Hepatocyte (in vitro differentiated cells): ENCODE results near the gene CIZ1. TPM values are rescaled to one million over a fixed set of nuclear protein-coding genes. Genes with fewer than 3 reads are reported as not detected.
A peak's percentile ranks its signal among the peaks of the same experiment; 100 is the strongest.

Source experiments
- DNase-seq: peaks from one replicate; pipeline ENCODE4 v3.0.0-alpha.2; 2016; ENCODE audit warnings: low spot score
- H2AFZ ChIP-seq: fragments of 200-600 bp; sonication (generic); 2 replicates; pipeline ENCODE4 v1.6.0; 2016; ENCODE audit warnings: antibody characterized with exemption, mild to moderate bottlenecking
- H3K27ac ChIP-seq: fragments of 200-600 bp; sonication (generic); 2 replicates; pipeline ENCODE4 v1.5.1; 2016; ENCODE audit warnings: mild to moderate bottlenecking
- H3K27me3 ChIP-seq: fragments of 200-600 bp; sonication (generic); 2 replicates; pipeline ENCODE4 v1.6.1; 2016
- H3K36me3 ChIP-seq: fragments of 200-600 bp; sonication (generic); replicated peaks from 2 replicates; pipeline ENCODE4 v1.5.1; 2016; ENCODE audit warnings: low read depth; ENCODE audit not compliant: insufficient read depth
- H3K4me1 ChIP-seq: fragments of 200-600 bp; sonication (generic); 2 replicates; pipeline ENCODE4 v1.5.1; 2016; ENCODE audit warnings: mild to moderate bottlenecking, moderate library complexity; ENCODE audit not compliant: insufficient read depth
- H3K4me2 ChIP-seq: fragments of 200-600 bp; sonication (generic); 2 replicates; pipeline ENCODE4 v1.6.0; 2016
- H3K4me3 ChIP-seq: fragments of 200-600 bp; sonication (generic); 2 replicates; pipeline ENCODE4 v1.5.1; 2016; ENCODE audit warnings: mild to moderate bottlenecking
- H3K79me2 ChIP-seq: fragments of 200-600 bp; sonication (generic); 2 replicates; pipeline ENCODE4 v1.6.0; 2017; ENCODE audit warnings: mild to moderate bottlenecking
- H3K9me2 ChIP-seq: fragments of 200-600 bp; sonication (generic); replicated peaks from 2 replicates; pipeline ENCODE4 v1.6.0; 2017; ENCODE audit warnings: mild to moderate bottlenecking; ENCODE audit not compliant: insufficient read depth
- H3K9me3 ChIP-seq: fragments of 200-600 bp; sonication (generic); 2 replicates; pipeline ENCODE4 v1.5.1; 2016; ENCODE audit warnings: low read depth, mild to moderate bottlenecking
- H4K20me1 ChIP-seq: fragments of 200-600 bp; sonication (generic); 2 replicates; pipeline ENCODE4 v1.6.0; 2016; ENCODE audit warnings: mild to moderate bottlenecking; ENCODE audit not compliant: insufficient read depth, poor library complexity, severe bottlenecking
- CTCF ChIP-seq: fragments of 200-600 bp; sonication (generic); IDR thresholded peaks from 2 replicates; pipeline ENCODE4 v1.5.1; 2016; ENCODE audit warnings: antibody characterized with exemption, mild to moderate bottlenecking; ENCODE audit not compliant: poor library complexity
- EZH2 ChIP-seq: fragments of 200-600 bp; sonication (generic); IDR thresholded peaks from 2 replicates; pipeline ENCODE4 v1.6.1; 2016; ENCODE audit warnings: antibody characterized with exemption, mild to moderate bottlenecking, borderline replicate concordance
- EZH2phosphoT487 ChIP-seq: fragments of 200-600 bp; sonication (generic); IDR thresholded peaks from one replicate; pipeline ENCODE4 v1.6.1; 2018; ENCODE audit warnings: antibody characterized with exemption, mild to moderate bottlenecking, low read depth, moderate library complexity; ENCODE audit not compliant: unreplicated experiment, severe bottlenecking
- WGBS: methylation state at CpG from one replicate; pipeline ENCODE4 v1.1.6; 2016; ENCODE audit warnings: low lambda C conversion rate; ENCODE audit errors: missing lambda C conversion rate; 5-methylcytosine and 5-hydroxymethylcytosine counted together
- polyA plus RNA-seq: library from polyadenylated mRNA; unstranded; fragments of >200 nt; fragmentation: Nextera tagmentation; extraction: Ambion mirVana; gene quantifications from 2 replicates; pipeline ENCODE4 v1.2.1, GENCODE V29; 2016
- total RNA-seq: library from RNA; depleted of rRNA; stranded (reverse); fragments of >200 nt; gene quantifications from 2 replicates; pipeline ENCODE4 v1.2.3, GENCODE V29; 2014

The CIZ1 gene
- total and polyA plus RNA-seq, 2 experiments from 2014 or later, result 31.0 to 85.6 TPM

GRCh38 chr9:128219831-128220230, 28.5 kb upstream of the CIZ1 start:
- Histone ChIP-seq H3K27ac (no peak overlapping the region), H3K4me3 (no peak overlapping the region), H3K79me2 (no peaks in the 10 kb centered on the region), H4K20me1 (no peaks in the 10 kb centered on the region), H2AFZ (no peak overlapping the region), H3K4me2 (no peak overlapping the region), H3K9me3 (no peaks in the 10 kb centered on the region), H3K4me1 (peaks cover 10% of the 10 kb centered on the region), H3K36me3 (no peaks in the 10 kb centered on the region), H3K9me2 (no peaks in the 10 kb centered on the region), H3K27me3 (no peaks in the 10 kb centered on the region)
- no peak for DNase-seq
- TF ChIP-seq EZH2, result no peak
- no peak for TF ChIP-seq CTCF
- TF ChIP-seq EZH2phosphoT487, result no peak
- WGBS, result 97% methylated on average over 3 of the region's 9 CpGs

GRCh38 chr9:128218518-128219389, 27.4 kb upstream of the CIZ1 start:
- H3K79me2 ChIP-seq, result no peaks in the 10 kb centered on the region
- no peaks in the 10 kb centered on the region for H4K20me1 ChIP-seq
- peak overlapping the region; percentile 69 for H3K4me2 ChIP-seq
- H3K9me2 ChIP-seq, result no peaks in the 10 kb centered on the region
- WGBS, result 40% methylated on average over 42 of the region's 47 CpGs
- no peaks in the 10 kb centered on the region for H3K36me3 ChIP-seq
- H3K27ac ChIP-seq, result peak overlapping the region; percentile 32
- H2AFZ ChIP-seq, result no peak overlapping the region
- no peak overlapping the region for H3K4me3 ChIP-seq
- H3K4me1 ChIP-seq, result peaks cover 10% of the 10 kb centered on the region
- no peaks in the 10 kb centered on the region for H3K9me3 ChIP-seq
- DNase-seq, result peak; percentile 94
- no peaks in the 10 kb centered on the region for H3K27me3 ChIP-seq
- no peak for TF ChIP-seq CTCF
- TF ChIP-seq EZH2phosphoT487, result no peak
- TF ChIP-seq EZH2, result no peak

GRCh38 chr9:128218172-128218517, 26.8 kb upstream of the CIZ1 start:
- peaks cover 10% of the 10 kb centered on the region for H3K4me1 ChIP-seq
- no peak for DNase-seq
- no peaks in the 10 kb centered on the region for H4K20me1 ChIP-seq
- peak overlapping the region; percentile 69 for H3K4me2 ChIP-seq
- 78% methylated on average over 11 of the region's 11 CpGs for WGBS
- H3K36me3 ChIP-seq, result no peaks in the 10 kb centered on the region
- H3K9me3 ChIP-seq, result no peaks in the 10 kb centered on the region
- H3K79me2 ChIP-seq, result no peaks in the 10 kb centered on the region
- H2AFZ ChIP-seq, result no peak overlapping the region
- no peaks in the 10 kb centered on the region for H3K27me3 ChIP-seq
- H3K4me3 ChIP-seq, result no peak overlapping the region
- TF ChIP-seq EZH2phosphoT487, result no peak
- TF ChIP-seq EZH2, result no peak
- TF ChIP-seq CTCF, result no peak
- peak overlapping the region; percentile 32 for H3K27ac ChIP-seq
- H3K9me2 ChIP-seq, result no peaks in the 10 kb centered on the region
